Mesenchymal stem cell (in vitro differentiated cells and primary cell): ENCODE data around the gene FYN.
"Not testable (repeated sequence)": the region's sequence is repeated elsewhere in the genome, so short reads cannot be mapped to it uniquely, and the experiment has no call there.

Source experiments
- DNase-seq: peaks from one replicate; pipeline ENCODE4 v3.0.0-alpha.2; 2013
- H2AFZ ChIP-seq: one replicate; pipeline ENCODE4 v1.6.1; 2013; ENCODE audit warnings: low read depth, mild to moderate bottlenecking, control low read depth, inconsistent platforms, low read length, moderate library complexity
- H2AK5ac ChIP-seq: 2 replicates; pipeline ENCODE4 v1.6.1; 2013; ENCODE audit warnings: low read length, moderate library complexity, mild to moderate bottlenecking, inconsistent platforms; ENCODE audit not compliant: severe bottlenecking
- H2BK120ac ChIP-seq: one replicate; pipeline ENCODE4 v1.6.1; 2013; ENCODE audit warnings: low read depth, mild to moderate bottlenecking, inconsistent platforms, low read length, moderate library complexity
- H2BK12ac ChIP-seq, 2 experiments: one replicate each; pipeline ENCODE4 v1.6.1; 2013; ENCODE audit warnings: inconsistent platforms in 2 of 2, low read length in 2 of 2, mild to moderate bottlenecking in 2 of 2, moderate library complexity in 2 of 2, control low read depth in 1 of 2
- H2BK15ac ChIP-seq: one replicate; pipeline ENCODE4 v1.6.1; 2013; ENCODE audit warnings: mild to moderate bottlenecking, low read depth, inconsistent platforms; ENCODE audit not compliant: poor library complexity, severe bottlenecking
- H2BK5ac ChIP-seq: 2 replicates; pipeline ENCODE4 v1.6.1; 2013; ENCODE audit warnings: low read depth, mild to moderate bottlenecking, low read length, control low read depth, inconsistent platforms; ENCODE audit not compliant: poor library complexity, severe bottlenecking
- H3K14ac ChIP-seq, 2 experiments: one replicate each; pipeline ENCODE4 v1.6.1; 2013; ENCODE audit warnings: inconsistent platforms in 2 of 2, low read length in 2 of 2, control low read depth in 1 of 2, mild to moderate bottlenecking in 1 of 2, moderate library complexity in 1 of 2
- H3K18ac ChIP-seq, 2 experiments: one replicate each; pipeline ENCODE4 v1.6.1; 2013; ENCODE audit warnings: inconsistent platforms in 2 of 2, low read length in 2 of 2, control low read depth in 1 of 2, low read depth in 1 of 2, mild to moderate bottlenecking in 1 of 2
- H3K23ac ChIP-seq, 2 experiments: one replicate each; pipeline ENCODE4 v1.6.1; 2013; ENCODE audit warnings: inconsistent platforms in 2 of 2, low read length in 2 of 2, mild to moderate bottlenecking in 2 of 2, moderate library complexity in 2 of 2, control low read depth in 1 of 2
- H3K27ac ChIP-seq: 2 replicates; pipeline ENCODE4 v1.5.1; 2013; ENCODE audit warnings: mild to moderate bottlenecking, moderate library complexity, low read length, control low read depth, inconsistent platforms; ENCODE audit not compliant: poor library complexity, severe bottlenecking
- H3K27me3 ChIP-seq, 2 experiments: 2 replicates each; pipeline versions ENCODE4 v1.6.1 to v1.7.0; 2013; ENCODE audit warnings: low read length in 2 of 2, mild to moderate bottlenecking in 2 of 2, moderate library complexity in 2 of 2, control low read depth in 1 of 2, inconsistent platforms in 1 of 2; ENCODE audit not compliant: control insufficient read depth in 1 of 2, insufficient read depth in 1 of 2
- H3K36me3 ChIP-seq, 2 experiments: 2 replicates each; pipeline versions ENCODE4 v1.6.1 to v1.7.0; 2013; ENCODE audit warnings: low read length in 2 of 2, control low read depth in 1 of 2, inconsistent platforms in 1 of 2, low read depth in 1 of 2, mild to moderate bottlenecking in 1 of 2; ENCODE audit not compliant: insufficient read depth in 2 of 2, control insufficient read depth in 1 of 2
- H3K4ac ChIP-seq, 2 experiments: one replicate each; pipeline ENCODE4 v1.6.1; 2013; ENCODE audit warnings: inconsistent platforms in 2 of 2, low read length in 2 of 2, mild to moderate bottlenecking in 2 of 2, moderate library complexity in 2 of 2, control low read depth in 1 of 2, low read depth in 1 of 2
- H3K4me1 ChIP-seq: 2 replicates; pipeline ENCODE4 v1.6.1; 2013; ENCODE audit warnings: low read depth, low read length, control low read depth; ENCODE audit not compliant: control insufficient read depth, insufficient read depth
- H3K4me2 ChIP-seq: 2 replicates; pipeline ENCODE4 v1.6.1; 2013; ENCODE audit warnings: low read length, mild to moderate bottlenecking, inconsistent platforms; ENCODE audit not compliant: poor library complexity, severe bottlenecking
- H3K4me3 ChIP-seq, 2 experiments: 2 replicates each; pipeline versions ENCODE4 v1.5.1 to v1.7.0; 2013; ENCODE audit warnings: low read length in 2 of 2, mild to moderate bottlenecking in 2 of 2, control low read depth in 1 of 2, low read depth in 1 of 2; ENCODE audit not compliant: insufficient read depth in 1 of 2
- H3K79me1 ChIP-seq: replicated peaks from 2 replicates; pipeline ENCODE4 v1.6.1; 2013; ENCODE audit warnings: mild to moderate bottlenecking, control low read depth, low read length, inconsistent platforms; ENCODE audit not compliant: poor library complexity, severe bottlenecking
- H3K9ac ChIP-seq: 2 replicates; pipeline ENCODE4 v1.7.0; 2013; ENCODE audit warnings: mild to moderate bottlenecking, low read length, moderate library complexity
- H3K9me3 ChIP-seq: 2 replicates; pipeline ENCODE4 v1.7.0; 2013; ENCODE audit warnings: mild to moderate bottlenecking, low read length; ENCODE audit not compliant: control insufficient read depth
- H4K8ac ChIP-seq: one replicate; pipeline ENCODE4 v1.6.1; 2013; ENCODE audit warnings: inconsistent platforms, mild to moderate bottlenecking, low read length, moderate library complexity
- H4K91ac ChIP-seq: one replicate; pipeline ENCODE4 v1.6.1; 2013; ENCODE audit warnings: mild to moderate bottlenecking, low read length, inconsistent platforms
- WGBS: methylation state at CpG from one replicate; pipeline ENCODE4 v1.1.7; 2013; ENCODE audit warnings: mixed read lengths; 5-methylcytosine and 5-hydroxymethylcytosine counted together

The FYN gene

GRCh38 chr6:111911428-111911827 is 38.2 kb upstream of the FYN start:
- H4K91ac ChIP-seq: no peak overlapping the region
- no peak overlapping the region for H3K4me2 ChIP-seq
- no peak overlapping the region for H4K8ac ChIP-seq
- no peak overlapping the region for H3K18ac ChIP-seq
- 84% methylated on average over 6 of the region's 7 CpGs for WGBS
- no peak overlapping the region for H3K27ac ChIP-seq
- no peak overlapping the region for H3K4me3 ChIP-seq
- no peaks in the 10 kb centered on the region for H3K27me3 ChIP-seq
- H3K9me3 ChIP-seq: no peaks in the 10 kb centered on the region
- H2AK5ac ChIP-seq: no peak overlapping the region
- no peak overlapping the region for H2BK12ac ChIP-seq
- no peak overlapping the region for H2BK120ac ChIP-seq
- H3K14ac ChIP-seq: no peak overlapping the region
- H2BK15ac ChIP-seq: no peak overlapping the region
- DNase-seq: no peak
- no peaks in the 10 kb centered on the region for H3K79me1 ChIP-seq
- no peak overlapping the region for H2BK5ac ChIP-seq
- H3K9ac ChIP-seq: no peak overlapping the region
- H3K4ac ChIP-seq: no peak overlapping the region
- H3K4me1 ChIP-seq: no peaks in the 10 kb centered on the region
- H3K23ac ChIP-seq: no peak overlapping the region
- H2AFZ ChIP-seq: peak overlapping the region; percentile 71
- no peaks in the 10 kb centered on the region for H3K36me3 ChIP-seq

- H3K9me3 ChIP-seq: no peaks in the 10 kb centered on the region
- no peak overlapping the region for H2BK120ac ChIP-seq
- H3K23ac ChIP-seq: no peak overlapping the region
- no peak overlapping the region for H3K27ac ChIP-seq
- H3K9ac ChIP-seq: no peak overlapping the region
- H3K4me3 ChIP-seq: no peak overlapping the region
- H3K4me1 ChIP-seq: no peaks in the 10 kb centered on the region
- H3K79me1 ChIP-seq: no peaks in the 10 kb centered on the region
- no peak overlapping the region for H4K91ac ChIP-seq
- no peak for DNase-seq
- H3K4ac ChIP-seq: no peak overlapping the region
- no peaks in the 10 kb centered on the region for H3K27me3 ChIP-seq
- no peak overlapping the region for H3K4me2 ChIP-seq
- H4K8ac ChIP-seq: no peak overlapping the region
- H2BK5ac ChIP-seq: no peak overlapping the region
- H2AK5ac ChIP-seq: no peak overlapping the region
- no peak overlapping the region for H2AFZ ChIP-seq
- no peak overlapping the region for H3K18ac ChIP-seq
- no peak overlapping the region for H2BK15ac ChIP-seq
- no peak overlapping the region for H3K14ac ChIP-seq
- WGBS: 93% methylated on average over 2 of the region's 3 CpGs
- H3K36me3 ChIP-seq: no peaks in the 10 kb centered on the region
- no peak overlapping the region for H2BK12ac ChIP-seq
Measured at GRCh38 chr6:111909238-111909637, 36.0 kb upstream of the FYN start.

- H3K4me1 ChIP-seq, H2BK120ac ChIP-seq, H4K8ac ChIP-seq, H2BK12ac ChIP-seq, H4K91ac ChIP-seq, H2AFZ ChIP-seq, H3K27me3 ChIP-seq, H2BK15ac ChIP-seq, H3K79me1 ChIP-seq, H3K9ac ChIP-seq, H2AK5ac ChIP-seq, H3K36me3 ChIP-seq, H3K27ac ChIP-seq, H3K9me3 ChIP-seq, H3K4me2 ChIP-seq, H2BK5ac ChIP-seq, H3K23ac ChIP-seq, H3K18ac ChIP-seq, H3K14ac ChIP-seq, DNase-seq, H3K4me3 ChIP-seq, H3K4ac ChIP-seq: not testable (repeated sequence)
- whole genome bisulfite sequencing: 85% methylated on average over 12 of the region's 17 CpGs
Measured at GRCh38 chr6:111908365-111908764, 35.1 kb upstream of the FYN start.

DNA sequence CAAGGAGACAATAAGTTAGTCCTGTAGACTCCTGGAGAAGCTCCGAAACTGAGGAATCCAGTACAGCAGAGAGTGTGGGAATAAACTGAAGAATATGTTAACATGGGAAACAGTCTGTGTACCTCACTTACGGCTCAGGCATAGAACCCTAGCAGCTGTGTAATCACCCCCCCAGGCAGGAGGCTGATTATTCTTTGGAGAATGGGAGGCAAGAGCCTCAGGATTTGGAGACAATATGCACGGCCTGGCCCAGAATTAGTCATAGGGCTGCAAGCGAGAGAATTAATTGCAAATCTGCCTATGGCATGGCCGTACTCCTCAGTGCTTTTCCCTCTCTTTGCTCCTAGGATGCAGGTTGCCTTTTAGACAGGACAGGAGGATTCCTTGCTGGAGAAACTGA is 27.5 kb upstream of the FYN start:
- WGBS: 97% methylated on average over 5 of the region's 5 CpGs
- H3K4ac ChIP-seq: no peak overlapping the region
- no peak overlapping the region for H4K91ac ChIP-seq
- no peak overlapping the region for H3K18ac ChIP-seq
- no peak overlapping the region for H3K14ac ChIP-seq
- no peak overlapping the region for H4K8ac ChIP-seq
- H3K27me3 ChIP-seq: no peaks in the 10 kb centered on the region
- H3K4me2 ChIP-seq: no peak overlapping the region
- H2AK5ac ChIP-seq: no peak overlapping the region
- H3K36me3 ChIP-seq: no peaks in the 10 kb centered on the region
- no peak overlapping the region for H2BK12ac ChIP-seq
- H3K4me1 ChIP-seq: no peaks in the 10 kb centered on the region
- H3K9me3 ChIP-seq: no peaks in the 10 kb centered on the region
- no peak overlapping the region for H2AFZ ChIP-seq
- no peak overlapping the region for H3K27ac ChIP-seq
- no peak overlapping the region for H2BK120ac ChIP-seq
- H3K4me3 ChIP-seq: no peak overlapping the region
- no peak overlapping the region for H3K23ac ChIP-seq
- H3K9ac ChIP-seq: no peak overlapping the region
- H3K79me1 ChIP-seq: no peaks in the 10 kb centered on the region
- DNase-seq: no peak
- H2BK15ac ChIP-seq: no peak overlapping the region
- H2BK5ac ChIP-seq: no peak overlapping the region
